GM21381 (cell line): ENCODE measurements around the gene FASN.
"Not testable (repeated sequence)": the region's sequence is repeated elsewhere in the genome, so short reads cannot be mapped to it uniquely, and the experiment has no call there.

Experiments
- ATAC-seq: cut with Tn5 transposase; IDR thresholded peaks from one replicate; pipeline ENCODE4 v1.9.1; 2021; ENCODE audit warnings: mild to moderate bottlenecking, moderate library complexity; ENCODE audit not compliant: unreplicated experiment

The FASN gene

GRCh38 chr17:82098169-82098938 lies at the start of gene FASN:
TSS of gene FASN (minus strand) at chr17:82098236. CDS start at chr17:82096445, 1,791 bp downstream.
- ATAC-seq, result peak; percentile 61

- ATAC-seq, result no peak
These were observed 48.9 kb upstream of the FASN start for GRCh38 chr17:82146663-82147654.

GRCh38 chr17:82145550-82146155 lies 47.6 kb upstream of the FASN start:
- no peak for ATAC-seq

- no peak for ATAC-seq
These were observed 45.3 kb upstream of the FASN start for GRCh38 chr17:82143333-82143732.

- ATAC-seq, result not testable (repeated sequence)
These were observed 41.9 kb upstream of the FASN start for GRCh38 chr17:82139961-82140360.

GRCh38 chr17:82138511-82138992 lies 40.5 kb upstream of the FASN start:
- ATAC-seq, result no peak

- ATAC-seq, result no peak
These were observed 36.1 kb upstream of the FASN start for GRCh38 chr17:82134101-82134500.

GRCh38 chr17:82133166-82133953 lies 35.3 kb upstream of the FASN start:
- not testable (repeated sequence) for ATAC-seq

- no peak for ATAC-seq
These were observed 31.1 kb upstream of the FASN start for GRCh38 chr17:82129095-82129494.

- ATAC-seq, result no peak
These were observed 30.3 kb upstream of the FASN start for GRCh38 chr17:82128287-82128686.

GRCh38 chr17:82127704-82128103 lies 29.7 kb upstream of the FASN start:
- ATAC-seq, result no peak

GRCh38 chr17:82127315-82127595 lies 29.2 kb upstream of the FASN start:
- ATAC-seq, result no peak

- ATAC-seq, result no peak
These were observed 28.7 kb upstream of the FASN start for GRCh38 chr17:82126556-82127314.

GRCh38 chr17:82124101-82124500 lies 26.1 kb upstream of the FASN start:
- no peak for ATAC-seq

GRCh38 chr17:82121660-82122629 lies 23.9 kb upstream of the FASN start:
- no peak for ATAC-seq

- ATAC-seq, result no peak
These were observed 23.2 kb upstream of the FASN start for GRCh38 chr17:82121246-82121645.

- no peak for ATAC-seq
These were observed 22.1 kb upstream of the FASN start for GRCh38 chr17:82120148-82120547.

GRCh38 chr17:82118815-82119380 lies 20.9 kb upstream of the FASN start:
- no peak for ATAC-seq
